ENCODE data around the gene SCMH1. TPM values are rescaled to one million over a fixed set of nuclear protein-coding genes. Genes with fewer than 3 reads are reported as not detected.

The SCMH1 gene
- total RNA-seq, 4 donors from 2014 or later = 30.6 to 72.9 (median 36.3) TPM

- Histone ChIP-seq H3K27ac (no peak overlapping the region), H3K9me3 (no peaks in the 10 kb centered on the region), H3K4me1 (peaks cover 0 to 39% (median 0%) of the 10 kb centered on the region in 4 donors), H3K27me3 (no peaks in the 10 kb centered on the region), H3K36me3 (peaks cover 0 to 51% (median 0%) of the 10 kb centered on the region in 3 donors), H3K4me3 (no peak overlapping the region)
- TF ChIP-seq POLR2A (IDR thresholded peaks at IDR 0.05) (no peak), CTCF (IDR thresholded peaks at IDR 0.05) (no peak), EP300 (IDR thresholded peaks at IDR 0.05) (no peak)
- DNase-seq (ENCODE audit: low spot score in 2 of 2) = no peak
- 82 to 96% methylated on average over 8 of the region's 8 CpGs for WGBS, 2 donors
These were observed 224.1 kb downstream of the SCMH1 start for GRCh38 chr1:41018018-41018410.

GRCh38 chr1:41017141-41018017 lies 224.7 kb downstream of the SCMH1 start:
- Histone ChIP-seq H3K27me3 (no peaks in the 10 kb centered on the region), H3K27ac (no peak overlapping the region), H3K4me3 (no peak overlapping the region), H3K4me1 (peaks cover 0 to 39% (median 0%) of the 10 kb centered on the region in 4 donors), H3K9me3 (no peaks in the 10 kb centered on the region), H3K36me3 (peaks cover 0 to 54% (median 0%) of the 10 kb centered on the region in 3 donors)
- WGBS, 2 donors = 94 to 96% methylated on average over 39 to 43 of the region's 44 CpGs
- no peak for DNase-seq (ENCODE audit: low spot score in 2 of 2)
- TF ChIP-seq POLR2A (IDR thresholded peaks at IDR 0.05) (no peak), EP300 (IDR thresholded peaks at IDR 0.05) (no peak), CTCF (IDR thresholded peaks at IDR 0.05) (no peak)

- DNase-seq (ENCODE audit: low spot score in 2 of 2) = no peak
- WGBS, 2 donors = 76 to 92% methylated on average over 8 to 12 of the region's 13 CpGs
- no peaks in the 10 kb centered on the region for H3K9me3 ChIP-seq
- H3K27ac ChIP-seq = no peak overlapping the region
- TF ChIP-seq POLR2A (IDR thresholded peaks at IDR 0.05) = no peak
- TF ChIP-seq EP300 (IDR thresholded peaks at IDR 0.05) = no peak
- no peak for TF ChIP-seq CTCF (IDR thresholded peaks at IDR 0.05)
- H3K36me3 ChIP-seq = peaks cover 0 to 67% (median 0%) of the 10 kb centered on the region in 3 donors
- peaks cover 0 to 34% (median 0%) of the 10 kb centered on the region in 4 donors for H3K4me1 ChIP-seq
- no peak overlapping the region for H3K4me3 ChIP-seq
- no peaks in the 10 kb centered on the region for H3K27me3 ChIP-seq
These were observed 226.1 kb downstream of the SCMH1 start for GRCh38 chr1:41015897-41016470.

- 66 to 67% methylated on average over 5 of the region's 5 CpGs for WGBS, 2 donors
- TF ChIP-seq POLR2A (IDR thresholded peaks at IDR 0.05) (no peak), EP300 (IDR thresholded peaks at IDR 0.05) (no peak)
- H3K9me3 ChIP-seq = no peaks in the 10 kb centered on the region
- peaks cover 0 to 39% (median 0%) of the 10 kb centered on the region in 4 donors for H3K4me1 ChIP-seq
- DNase-seq (ENCODE audit: low spot score in 2 of 2) = no peak
- H3K36me3 ChIP-seq = peaks cover 0 to 73% (median 0%) of the 10 kb centered on the region in 3 donors
- H3K27ac ChIP-seq = no peak overlapping the region
- no peaks in the 10 kb centered on the region for H3K27me3 ChIP-seq
- no peak overlapping the region for H3K4me3 ChIP-seq
These were observed 226.7 kb downstream of the SCMH1 start for GRCh38 chr1:41015281-41015896.

GRCh38 chr1:41014871-41015270 lies 227.2 kb downstream of the SCMH1 start:
- no peak for DNase-seq (ENCODE audit: low spot score in 2 of 2)
- TF ChIP-seq CTCF (IDR thresholded peaks at IDR 0.05) = no peak
- TF ChIP-seq POLR2A (IDR thresholded peaks at IDR 0.05) = no peak
- no peak for TF ChIP-seq EP300 (IDR thresholded peaks at IDR 0.05)
- H3K9me3 ChIP-seq = no peaks in the 10 kb centered on the region
- H3K36me3 ChIP-seq = peaks cover 0 to 78% (median 0%) of the 10 kb centered on the region in 3 donors
- H3K4me3 ChIP-seq = no peak overlapping the region
- H3K27me3 ChIP-seq = no peaks in the 10 kb centered on the region
- peaks cover 0 to 44% (median 0%) of the 10 kb centered on the region in 4 donors for H3K4me1 ChIP-seq
- WGBS, 2 donors = 71 to 74% methylated on average over 8 of the region's 8 CpGs
- no peak overlapping the region for H3K27ac ChIP-seq

Measured in tibial nerve (tissue), 4 donors.